Osteoblast (primary cell): Measurements from ENCODE around the gene RAI1. TPM values are rescaled to one million over a fixed set of nuclear protein-coding genes. Genes with fewer than 3 reads are reported as not detected.

ENCODE experiments used
- DNase-seq: peaks from one replicate; pipeline ENCODE4 v3.0.0; 2011; ENCODE audit warnings: low spot score, mixed read lengths; ENCODE audit not compliant: insufficient read length; ENCODE audit errors: missing footprints
- H2AFZ ChIP-seq: 2 replicates; pipeline ENCODE4 v1.6.0; 2011; ENCODE audit warnings: mild to moderate bottlenecking, low read length
- H3K27ac ChIP-seq: 2 replicates; pipeline ENCODE4 v1.5.1; 2011; ENCODE audit warnings: mild to moderate bottlenecking, low read depth, low read length, moderate library complexity
- H3K27me3 ChIP-seq: 2 replicates; pipeline ENCODE4 v1.6.0; 2012; ENCODE audit warnings: mild to moderate bottlenecking, control low read depth, inconsistent platforms, low read length, moderate library complexity; ENCODE audit not compliant: insufficient read depth
- H3K36me3 ChIP-seq: 2 replicates; pipeline ENCODE4 v1.5.1; 2011; ENCODE audit warnings: mild to moderate bottlenecking, low read length, control low read depth, moderate library complexity; ENCODE audit not compliant: insufficient read depth
- H3K4me1 ChIP-seq: 2 replicates; pipeline ENCODE4 v1.5.1; 2011; ENCODE audit warnings: mild to moderate bottlenecking, low read length, control low read depth, moderate library complexity; ENCODE audit not compliant: insufficient read depth
- H3K4me2 ChIP-seq: 2 replicates; pipeline ENCODE4 v1.6.0; 2011; ENCODE audit warnings: mild to moderate bottlenecking, low read length; ENCODE audit not compliant: insufficient read depth
- H3K4me3 ChIP-seq: fragments of 200-600 bp; sonication (generic); 3 replicates; pipeline ENCODE4 v1.5.1; 2012; ENCODE audit warnings: mild to moderate bottlenecking, low read length, inconsistent platforms; ENCODE audit not compliant: insufficient read depth
- H3K79me2 ChIP-seq: 2 replicates; pipeline ENCODE4 v1.6.0; 2012; ENCODE audit warnings: mild to moderate bottlenecking, low read length, control low read depth, inconsistent platforms; ENCODE audit not compliant: insufficient read depth
- H3K9me3 ChIP-seq: 2 replicates; pipeline ENCODE4 v1.5.1; 2011; ENCODE audit warnings: low read depth, low read length, control low read depth
- H4K20me1 ChIP-seq: 2 replicates; pipeline ENCODE4 v1.6.0; 2012; ENCODE audit warnings: mild to moderate bottlenecking, low read length, control low read depth; ENCODE audit not compliant: insufficient read depth
- CTCF ChIP-seq: IDR thresholded peaks from 2 replicates; pipeline ENCODE4 v1.5.1; 2011; ENCODE audit warnings: mild to moderate bottlenecking, low read depth, low read length, moderate library complexity; ENCODE audit errors: extremely low read depth
- total RNA-seq: library from RNA; depleted of rRNA; stranded (reverse); fragments of >200 nt; gene quantifications from 2 replicates; pipeline ENCODE4 v1.2.3, GENCODE V29; 2012

The RAI1 gene
- total RNA-seq, 1 donor = 15.6 TPM

- no peaks in the 10 kb centered on the region for H4K20me1 ChIP-seq
- no peak overlapping the region for H3K4me3 ChIP-seq
- H2AFZ ChIP-seq = no peak overlapping the region
- peak; percentile 63 for DNase-seq
- H3K4me2 ChIP-seq = no peak overlapping the region
- TF ChIP-seq CTCF = no peak
- H3K27ac ChIP-seq = no peak overlapping the region
- H3K27me3 ChIP-seq = no peaks in the 10 kb centered on the region
- peaks cover 9% of the 10 kb centered on the region for H3K36me3 ChIP-seq
- H3K79me2 ChIP-seq = no peaks in the 10 kb centered on the region
- H3K4me1 ChIP-seq = peaks cover 27% of the 10 kb centered on the region
- no peaks in the 10 kb centered on the region for H3K9me3 ChIP-seq
Observed at GRCh38 chr17:17844500-17844899, 163.2 kb downstream of the RAI1 start.

- Histone ChIP-seq H4K20me1 (no peaks in the 10 kb centered on the region), H3K4me2 (no peak overlapping the region), H3K36me3 (peaks cover 9% of the 10 kb centered on the region), H2AFZ (no peak overlapping the region), H3K27me3 (no peaks in the 10 kb centered on the region), H3K4me1 (peaks cover 29% of the 10 kb centered on the region), H3K27ac (no peak overlapping the region), H3K9me3 (no peaks in the 10 kb centered on the region), H3K79me2 (no peaks in the 10 kb centered on the region), H3K4me3 (no peak overlapping the region)
- DNase-seq = peak; percentile 60
- no peak for TF ChIP-seq CTCF
Observed at GRCh38 chr17:17845046-17845775, 164.0 kb downstream of the RAI1 start.

- Histone ChIP-seq H3K9me3 (no peaks in the 10 kb centered on the region), H3K4me1 (peaks cover 25% of the 10 kb centered on the region), H4K20me1 (no peaks in the 10 kb centered on the region), H3K36me3 (peaks cover 13% of the 10 kb centered on the region), H3K27ac (no peak overlapping the region), H3K27me3 (no peaks in the 10 kb centered on the region), H3K4me3 (no peak overlapping the region), H3K79me2 (no peaks in the 10 kb centered on the region), H3K4me2 (no peak overlapping the region), H2AFZ (no peak overlapping the region)
- TF ChIP-seq CTCF = no peak
- DNase-seq = peak; percentile 74
Observed at GRCh38 chr17:17846003-17846402, 164.7 kb downstream of the RAI1 start.

- Histone ChIP-seq H3K4me2 (no peak overlapping the region), H3K9me3 (no peaks in the 10 kb centered on the region), H2AFZ (no peak overlapping the region), H3K27ac (no peak overlapping the region), H4K20me1 (no peaks in the 10 kb centered on the region), H3K4me1 (peaks cover 22% of the 10 kb centered on the region), H3K79me2 (no peaks in the 10 kb centered on the region), H3K27me3 (no peaks in the 10 kb centered on the region), H3K36me3 (peaks cover 13% of the 10 kb centered on the region), H3K4me3 (no peak overlapping the region)
- DNase-seq = peak; percentile 34
- no peak for TF ChIP-seq CTCF
Observed at GRCh38 chr17:17846645-17847044, 165.4 kb downstream of the RAI1 start.
